Mesodermal cell (in vitro differentiated cells): ENCODE measurements around the gene ONECUT3.

Experiments
- H3K27ac ChIP-seq: 2 replicates; pipeline ENCODE4 v1.7.0; 2013; ENCODE audit warnings: mild to moderate bottlenecking, low read depth, low read length, moderate library complexity; ENCODE audit not compliant: severe bottlenecking
- H3K36me3 ChIP-seq: 2 replicates; pipeline ENCODE4 v1.7.1; 2013; ENCODE audit warnings: mild to moderate bottlenecking, low read length, moderate library complexity; ENCODE audit not compliant: control insufficient read depth, insufficient read depth
- H3K4me1 ChIP-seq: one replicate; pipeline ENCODE4 v1.7.1; 2013; ENCODE audit warnings: mild to moderate bottlenecking, low read length; ENCODE audit not compliant: insufficient read depth, control insufficient read depth, poor library complexity, severe bottlenecking
- H3K4me3 ChIP-seq: 2 replicates; pipeline ENCODE4 v1.7.0; 2013; ENCODE audit warnings: low read length, control low read depth, mild to moderate bottlenecking; ENCODE audit not compliant: insufficient read depth, poor library complexity, severe bottlenecking; ENCODE audit errors: extremely low read depth
- H3K9me3 ChIP-seq: 2 replicates; pipeline ENCODE4 v1.7.1; 2013; ENCODE audit warnings: mild to moderate bottlenecking, low read length, moderate library complexity; ENCODE audit not compliant: control insufficient read depth
- WGBS, 2 experiments: methylation state at CpG; one replicate each; pipeline ENCODE4 v1.1.5; 2013; ENCODE audit warnings: missing lambda C conversion rate in 2 of 2; ENCODE audit not compliant: insufficient coverage in 2 of 2; 5-methylcytosine and 5-hydroxymethylcytosine counted together

The ONECUT3 gene

GRCh38 chr19:1763648-1764639, 10.6 kb downstream of the ONECUT3 start:
- Histone ChIP-seq H3K36me3 (no peaks in the 10 kb centered on the region), H3K9me3 (no peaks in the 10 kb centered on the region), H3K27ac (no peak overlapping the region), H3K4me1 (peaks cover 5% of the 10 kb centered on the region), H3K4me3 (no peak overlapping the region)
- WGBS, 2 experiments: 15 to 17% methylated on average over 26 to 30 of the region's 39 CpGs

- H3K9me3 ChIP-seq: no peaks in the 10 kb centered on the region
- H3K27ac ChIP-seq: no peak overlapping the region
- H3K4me3 ChIP-seq: no peak overlapping the region
- H3K4me1 ChIP-seq: peaks cover 5% of the 10 kb centered on the region
- no peaks in the 10 kb centered on the region for H3K36me3 ChIP-seq
- 15 to 23% methylated on average over 12 to 13 of the region's 15 CpGs for WGBS, 2 experiments
These were observed 11.4 kb downstream of the ONECUT3 start for GRCh38 chr19:1764729-1765128.

- peaks cover 3% of the 10 kb centered on the region for H3K9me3 ChIP-seq
- no peak overlapping the region for H3K27ac ChIP-seq
- no peaks in the 10 kb centered on the region for H3K36me3 ChIP-seq
- 28 to 30% methylated on average over 25 to 31 of the region's 33 CpGs for WGBS, 2 experiments
- peaks cover 5% of the 10 kb centered on the region for H3K4me1 ChIP-seq
- H3K4me3 ChIP-seq: no peak overlapping the region
These were observed 12.1 kb downstream of the ONECUT3 start for GRCh38 chr19:1765232-1765903.

GRCh38 chr19:1765904-1766799, 12.8 kb downstream of the ONECUT3 start:
- Histone ChIP-seq H3K27ac (no peak overlapping the region), H3K4me1 (peaks cover 5% of the 10 kb centered on the region), H3K36me3 (no peaks in the 10 kb centered on the region), H3K4me3 (no peak overlapping the region), H3K9me3 (peaks cover 11% of the 10 kb centered on the region)
- WGBS, 2 experiments: 9 to 15% methylated on average over 19 to 22 of the region's 38 CpGs

- Histone ChIP-seq H3K36me3 (no peaks in the 10 kb centered on the region), H3K4me3 (no peak overlapping the region), H3K27ac (no peak overlapping the region), H3K9me3 (peaks cover 16% of the 10 kb centered on the region), H3K4me1 (peaks cover 5% of the 10 kb centered on the region)
- 25% methylated on average over 2 to 6 of the region's 10 CpGs for WGBS, 2 experiments
These were observed 13.6 kb downstream of the ONECUT3 start for GRCh38 chr19:1766800-1767352.

GRCh38 chr19:1767464-1767933, 14.2 kb downstream of the ONECUT3 start:
- H3K4me3 ChIP-seq: no peak overlapping the region
- no peaks in the 10 kb centered on the region for H3K36me3 ChIP-seq
- H3K27ac ChIP-seq: no peak overlapping the region
- H3K4me1 ChIP-seq: peaks cover 5% of the 10 kb centered on the region
- peaks cover 16% of the 10 kb centered on the region for H3K9me3 ChIP-seq
- 3 to 13% methylated on average over 10 to 12 of the region's 21 CpGs for WGBS, 2 experiments

- WGBS, 2 experiments: 25 to 34% methylated on average over 10 to 12 of the region's 13 CpGs
- H3K36me3 ChIP-seq: no peaks in the 10 kb centered on the region
These were observed 14.9 kb downstream of the ONECUT3 start for GRCh38 chr19:1768248-1768647.

GRCh38 chr19:1768918-1769644, 15.8 kb downstream of the ONECUT3 start:
- H3K4me3 ChIP-seq: no peak overlapping the region
- peaks cover 16% of the 10 kb centered on the region for H3K9me3 ChIP-seq
- 85 to 90% methylated on average over 4 of the region's 9 CpGs for WGBS, 2 experiments
- peaks cover 5% of the 10 kb centered on the region for H3K4me1 ChIP-seq
- no peak overlapping the region for H3K27ac ChIP-seq
- no peaks in the 10 kb centered on the region for H3K36me3 ChIP-seq

More at GRCh38 chr19:1768248-1768647, 14.9 kb downstream of the ONECUT3 start:
- H3K4me3 ChIP-seq: no peak overlapping the region
- H3K27ac ChIP-seq: no peak overlapping the region
- H3K9me3 ChIP-seq: peaks cover 16% of the 10 kb centered on the region
- H3K4me1 ChIP-seq: peaks cover 5% of the 10 kb centered on the region

- no peak overlapping the region for H3K27ac ChIP-seq
- WGBS, 2 experiments: 0 to 12% methylated on average over 6 to 8 of the region's 12 CpGs
- no peak overlapping the region for H3K4me3 ChIP-seq
- peaks cover 16% of the 10 kb centered on the region for H3K9me3 ChIP-seq
- H3K36me3 ChIP-seq: no peaks in the 10 kb centered on the region
- peaks cover 5% of the 10 kb centered on the region for H3K4me1 ChIP-seq
These were observed 16.3 kb downstream of the ONECUT3 start for GRCh38 chr19:1769645-1769985.
